Adrenal gland (tissue), 5 donors: ENCODE data around the gene NINL.

Source experiments
- CTCF ChIP-seq, 6 experiments: fragments of 450-650 bp in 4 of 6; fragments of 200-600 bp in 2 of 6; sonication (generic) in 1 of 6; IDR thresholded peaks; 1 replicate in 5 of 6; 2 replicates in 1 of 6; pipeline versions ENCODE4 v1.5.1 to v1.8.0; 2016 to 2021; ENCODE audit warnings: antibody characterized with exemption in 6 of 6, mild to moderate bottlenecking in 2 of 6, moderate library complexity in 1 of 6
- POLR2A ChIP-seq, 2 donors: fragments of 450-650 bp; IDR thresholded peaks; one replicate each; pipeline ENCODE4 v1.6.1; 2017; ENCODE audit warnings: antibody characterized with exemption in 2 of 2, mild to moderate bottlenecking in 2 of 2, moderate library complexity in 1 of 2
- donor health status: DM: no; HTN: no; CAD: no.

DNA sequence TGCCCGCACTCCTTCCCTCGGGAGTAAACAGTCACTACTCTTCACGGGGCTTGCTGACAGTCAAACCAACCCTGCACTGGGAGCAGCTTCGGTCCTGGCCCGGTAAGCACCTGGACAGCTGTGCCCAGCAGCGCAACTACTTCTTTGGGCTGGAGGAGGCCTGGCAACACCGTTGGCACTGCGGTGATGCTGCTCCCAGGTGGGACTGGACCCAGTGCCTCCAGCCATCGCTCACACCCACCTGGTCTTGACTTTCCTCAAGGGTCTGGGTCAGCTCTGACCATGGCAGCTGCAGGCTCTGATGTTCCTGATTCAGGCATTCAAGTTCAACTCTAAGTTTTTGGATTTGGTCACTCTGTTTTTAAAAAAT is 124.1 kb downstream of the NINL start:
- no peak for TF ChIP-seq POLR2A (IDR thresholded peaks at IDR 0.05)
- no peak for TF ChIP-seq CTCF (IDR thresholded peaks at IDR 0.05)
